Activated CD4-positive, alpha-beta T cell treated with anti-CD3 and anti-CD28 coated beads for 24 hours (primary cell): ENCODE data around the gene DUSP14.
"Not testable (repeated sequence)": the region's sequence is repeated elsewhere in the genome, so short reads cannot be mapped to it uniquely, and the experiment has no call there.

Experiments
- DNase-seq, 2 donors: peaks; one replicate each; pipeline ENCODE4 v3.0.0-alpha.2; 2020; ENCODE audit warnings: low read depth in 2 of 2

DUSP14 gene

GRCh38 chr17:37483311-37484039, 6.2 kb upstream of the DUSP14 start:
- no peak for DNase-seq

- no peak for DNase-seq
Observed at GRCh38 chr17:37485938-37486570, 3.6 kb upstream of the DUSP14 start.

GRCh38 chr17:37488009-37488604, 1.6 kb upstream of the DUSP14 start:
- no peak for DNase-seq

- DNase-seq, result peak; percentile 36 to 46
Observed at GRCh38 chr17:37488607-37489196, 989 bp upstream of the DUSP14 start.

GRCh38 chr17:37490022-37490587, 414 bp downstream of the DUSP14 start:
- peak; percentile 53 to 55 for DNase-seq

GRCh38 chr17:37490638-37491614, 1.2 kb downstream of the DUSP14 start:
- DNase-seq, result no peak

- no peak for DNase-seq
Observed at GRCh38 chr17:37492167-37492566, 2.5 kb downstream of the DUSP14 start.

GRCh38 chr17:37493249-37494027, 3.7 kb downstream of the DUSP14 start:
- DNase-seq, result no peak

GRCh38 chr17:37494401-37494831, 4.7 kb downstream of the DUSP14 start:
- no peak for DNase-seq

GRCh38 chr17:37494971-37495370, 5.3 kb downstream of the DUSP14 start:
- DNase-seq, result no peak

GRCh38 chr17:37500378-37500777, 10.7 kb downstream of the DUSP14 start:
- DNase-seq, result no peak

GRCh38 chr17:37502009-37502936, 12.6 kb downstream of the DUSP14 start:
- no peak for DNase-seq

- DNase-seq, result no peak
Observed at GRCh38 chr17:37503148-37503547, 13.5 kb downstream of the DUSP14 start.

GRCh38 chr17:37505333-37505732, 15.6 kb downstream of the DUSP14 start:
- DNase-seq, result no peak

- no peak for DNase-seq
Observed at GRCh38 chr17:37506678-37507077, 17.0 kb downstream of the DUSP14 start.

GRCh38 chr17:37507111-37507510, 17.4 kb downstream of the DUSP14 start:
- DNase-seq, result no peak

- DNase-seq, result no peak
Observed at GRCh38 chr17:37510056-37510455, 20.4 kb downstream of the DUSP14 start.

- DNase-seq, result not testable (repeated sequence)
Observed at GRCh38 chr17:37511642-37512041, 22.0 kb downstream of the DUSP14 start.

GRCh38 chr17:37512442-37513068, 22.9 kb downstream of the DUSP14 start:
- no peak for DNase-seq
